A204.1 (cell line): Measurements from ENCODE around the gene TBC1D30.

Experiments used
- FAIRE-seq: peaks from 2 replicates; lab custom pipeline; 2012; peaks lifted over from hg19 to GRCh38; lab: Jason Lieb, UNC

The TBC1D30 gene

DNA sequence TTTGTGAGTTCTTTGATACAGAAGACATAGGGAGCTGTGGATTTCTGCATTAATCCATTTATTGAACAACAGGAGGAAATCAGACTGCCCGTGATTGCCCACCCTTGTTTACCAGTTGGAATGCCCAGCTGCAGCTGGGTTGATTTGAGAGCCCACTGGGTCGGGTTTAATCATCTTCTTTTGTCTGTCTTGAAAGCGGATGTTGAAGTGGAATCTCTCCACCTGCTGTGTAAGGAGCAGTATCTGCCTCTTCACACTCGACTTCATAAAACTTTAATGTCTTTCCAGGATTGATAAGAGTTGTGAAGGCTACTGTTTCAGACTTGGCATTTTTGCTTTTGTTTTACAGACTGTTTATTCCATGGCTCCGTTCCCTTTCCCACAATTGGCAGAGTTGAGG is 39.9 kb downstream of the TBC1D30 start:
- FAIRE-seq: no peak

DNA sequence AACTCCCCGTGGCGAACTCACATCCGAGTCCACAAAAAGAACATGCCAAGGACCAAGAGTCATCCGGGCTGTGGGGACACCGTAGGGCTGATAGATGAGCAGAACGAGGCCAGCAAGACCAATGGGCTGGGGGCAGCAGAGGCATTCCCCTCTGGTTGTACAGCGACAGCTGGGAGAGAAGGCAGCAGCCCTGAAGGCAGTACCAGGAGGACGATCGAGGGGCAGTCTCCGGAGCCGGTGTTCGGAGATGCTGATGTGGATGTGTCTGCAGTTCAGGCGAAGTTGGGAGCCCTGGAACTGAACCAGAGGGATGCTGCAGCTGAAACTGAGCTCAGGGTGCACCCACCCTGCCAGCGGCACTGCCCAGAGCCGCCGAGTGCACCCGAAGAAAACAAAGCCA is 50.7 kb downstream of the TBC1D30 start:
- FAIRE-seq: no peak

DNA sequence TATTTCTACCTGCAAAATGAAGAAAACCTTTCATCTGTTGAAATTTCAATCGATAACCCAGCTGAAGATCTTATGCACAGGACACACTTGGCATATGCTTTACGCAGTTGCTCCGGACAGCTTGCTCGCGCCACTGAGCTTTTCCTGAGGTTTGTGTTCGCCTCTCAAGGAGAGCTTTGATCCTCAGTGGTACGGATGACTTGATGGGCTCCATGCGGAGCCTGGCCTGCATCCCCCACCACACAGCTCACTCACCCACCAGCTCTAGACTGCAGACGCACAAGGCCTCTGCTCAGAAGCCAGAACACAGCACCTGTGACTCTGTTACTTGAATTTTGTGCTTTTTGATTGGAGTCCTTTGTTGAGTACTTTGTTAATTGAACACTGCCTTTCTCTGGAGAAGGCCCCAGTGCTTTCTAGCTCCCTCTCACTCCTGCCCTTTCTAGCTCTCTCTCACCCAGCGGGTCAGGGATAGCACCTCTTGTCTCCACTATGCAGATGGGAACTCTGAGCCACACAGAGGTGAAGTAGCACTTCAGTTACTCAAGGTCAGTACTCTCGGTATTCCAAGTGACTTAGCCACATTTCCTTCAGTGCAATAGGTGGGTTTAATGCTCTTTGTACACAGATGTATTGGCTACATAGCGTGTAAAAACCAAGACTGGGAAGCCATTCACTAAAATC is 52.1 kb downstream of the TBC1D30 start:
- FAIRE-seq: no peak

DNA sequence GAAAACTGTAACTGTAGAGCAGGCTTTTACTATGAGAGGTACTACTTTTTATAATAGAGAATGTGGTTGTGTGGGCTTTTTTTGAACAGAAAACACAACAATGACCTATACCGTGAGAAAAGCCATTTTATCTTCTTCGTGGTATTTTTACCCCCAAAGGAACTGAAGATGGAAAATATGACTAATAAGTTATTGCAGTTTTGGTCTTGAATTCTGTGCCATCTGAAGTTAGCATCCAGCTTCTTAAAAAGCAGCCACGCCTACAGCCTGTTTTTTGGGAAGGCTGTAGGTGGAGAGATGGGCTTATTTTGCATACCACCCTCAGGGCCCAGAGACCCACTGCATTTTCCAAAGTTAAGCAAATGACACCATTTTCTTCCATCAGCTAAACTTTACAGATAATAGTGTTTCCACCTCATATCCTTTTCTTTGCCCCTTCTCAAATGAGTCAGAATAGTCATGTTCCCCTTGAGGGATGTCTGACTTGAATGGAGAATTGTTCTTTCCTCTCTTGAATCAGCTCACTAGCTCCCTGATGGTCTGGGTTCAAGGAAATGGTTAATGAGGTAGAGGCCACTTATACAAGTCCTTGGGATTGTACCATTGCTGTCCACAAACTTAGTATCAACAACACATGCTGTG is 53.0 kb downstream of the TBC1D30 start:
- FAIRE-seq: no peak

DNA sequence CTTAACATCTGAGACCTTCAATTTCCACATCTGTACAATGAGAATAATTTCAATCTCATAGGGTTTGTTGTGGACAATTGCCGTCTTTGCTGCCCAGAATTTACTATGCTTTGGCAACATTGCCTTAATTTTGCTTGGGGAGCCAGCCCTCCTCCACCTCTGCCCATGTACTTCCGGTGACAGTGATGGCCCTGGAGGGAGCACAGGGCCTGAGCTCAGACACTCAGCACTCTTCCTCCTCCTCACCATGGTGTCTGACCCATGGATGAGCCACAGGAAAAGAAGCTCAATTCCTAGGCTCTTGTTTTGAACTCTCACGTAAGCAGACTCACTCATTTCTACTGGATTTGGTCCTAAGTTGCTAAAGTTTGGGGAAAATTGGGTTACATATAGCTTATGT is 58.2 kb downstream of the TBC1D30 start:
- FAIRE-seq: no peak

DNA sequence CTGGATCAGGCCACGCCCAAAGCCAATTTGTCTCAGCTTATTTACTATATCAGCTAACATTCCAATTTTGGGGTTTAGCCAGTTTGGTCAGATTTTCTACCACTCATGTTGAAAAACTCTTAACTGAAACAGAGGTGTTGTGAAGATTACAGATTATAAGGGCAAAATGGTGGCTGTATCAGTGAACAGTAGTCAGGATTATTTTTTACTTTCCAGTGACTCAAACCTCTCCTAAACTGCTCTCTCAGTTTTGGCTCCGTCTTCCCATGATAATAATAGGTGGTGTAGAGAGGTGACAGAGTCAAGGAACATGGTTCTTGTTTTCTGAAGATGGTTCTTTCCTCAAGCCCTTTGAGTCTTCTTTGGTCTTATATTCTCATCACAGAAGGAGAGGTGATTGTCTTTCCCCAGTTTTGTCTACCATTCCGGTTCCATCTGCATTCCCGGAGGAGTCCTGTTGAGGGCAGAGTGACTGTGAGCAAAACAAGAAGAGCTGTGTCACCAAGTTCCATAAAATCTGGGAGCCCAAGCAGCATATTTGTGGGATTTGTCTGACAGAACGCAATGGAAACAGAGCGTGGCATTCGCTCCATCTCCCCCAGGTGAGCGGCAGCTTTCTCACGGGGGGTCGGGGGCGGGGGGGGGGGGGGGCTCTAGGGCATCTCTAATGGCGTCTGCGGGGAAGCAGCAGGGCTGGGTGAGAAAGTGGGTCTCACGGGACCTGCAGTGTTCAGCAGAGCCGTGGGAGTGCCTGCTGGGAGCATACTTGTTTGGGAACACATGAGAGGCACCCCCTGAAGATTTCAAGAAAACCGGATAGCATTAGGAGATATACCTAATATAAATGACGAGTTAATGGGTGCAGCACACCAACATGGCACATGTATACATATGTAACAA is 59.1 kb downstream of the TBC1D30 start:
- no peak for FAIRE-seq

DNA sequence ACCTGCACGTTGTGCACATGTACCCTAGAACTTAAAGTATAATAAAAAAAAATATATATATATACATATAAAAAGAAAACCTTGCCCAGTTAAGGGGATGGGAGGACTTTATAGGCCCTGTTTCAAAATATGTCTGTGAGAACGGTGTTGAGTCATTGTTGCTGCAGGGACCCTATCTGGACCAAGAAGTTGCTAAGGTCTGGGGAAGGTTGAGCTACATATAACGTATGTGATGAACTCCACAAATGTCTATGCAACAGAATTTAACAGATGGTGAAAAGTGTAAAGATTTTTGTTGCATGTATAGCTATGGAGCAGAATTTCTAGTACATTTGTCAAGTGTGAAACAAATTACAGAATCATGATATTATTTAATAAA is 59.7 kb downstream of the TBC1D30 start:
- no peak for FAIRE-seq

DNA sequence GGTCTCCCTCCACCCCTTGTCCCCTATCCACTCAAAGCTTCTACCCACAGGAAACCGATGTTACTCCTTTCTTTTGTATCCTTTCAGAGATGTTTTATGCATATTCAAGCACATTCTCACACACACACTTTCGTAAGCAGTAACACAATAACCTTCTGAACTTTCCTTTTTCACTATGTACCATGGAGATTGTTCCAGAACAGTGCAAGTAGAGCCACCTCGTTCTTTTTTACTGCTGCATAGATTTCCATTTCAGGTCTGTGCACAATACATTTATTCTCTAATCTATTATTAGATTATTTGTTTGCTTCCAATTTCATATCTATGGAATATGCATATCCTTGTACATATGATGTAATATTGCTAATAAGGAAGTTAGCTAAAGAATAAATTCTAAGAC is 60.3 kb downstream of the TBC1D30 start:
- no peak for FAIRE-seq

DNA sequence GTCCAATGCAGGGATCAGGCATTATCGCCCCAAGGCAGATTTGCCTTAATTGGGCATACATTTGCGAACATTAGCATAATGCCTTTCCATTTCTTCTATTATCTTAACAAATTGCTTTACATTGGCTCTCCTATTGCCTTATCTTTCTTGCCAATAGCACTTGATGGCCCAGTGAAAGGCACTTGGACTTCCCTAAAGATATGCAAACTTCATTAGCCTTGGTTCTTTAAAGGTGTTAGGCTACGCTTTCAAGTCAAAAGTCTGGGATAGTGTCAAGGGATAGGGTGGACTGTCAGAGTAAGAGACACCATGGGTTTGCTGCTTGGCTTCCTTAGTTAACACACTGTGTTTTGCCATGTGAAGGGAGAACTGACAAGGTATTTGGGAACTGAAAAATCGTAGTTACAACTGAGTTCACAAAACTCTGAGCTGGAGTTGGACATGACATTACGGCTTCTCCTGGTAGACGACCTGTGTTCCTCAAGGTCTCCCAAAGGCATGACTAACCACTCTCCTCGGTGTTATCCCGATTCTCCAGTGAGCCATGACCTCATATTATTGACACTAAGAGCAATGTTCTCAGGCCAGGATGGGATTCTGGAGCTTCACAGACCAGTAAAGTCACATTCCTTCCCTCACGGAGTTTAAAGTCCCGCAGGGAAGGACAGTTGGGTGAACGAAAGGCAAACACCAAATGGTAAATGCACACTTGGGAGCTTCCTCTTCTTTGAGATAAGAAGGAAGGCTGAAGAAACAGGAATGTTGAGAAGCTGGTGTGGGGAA is 65.2 kb downstream of the TBC1D30 start:
- FAIRE-seq: no peak

DNA sequence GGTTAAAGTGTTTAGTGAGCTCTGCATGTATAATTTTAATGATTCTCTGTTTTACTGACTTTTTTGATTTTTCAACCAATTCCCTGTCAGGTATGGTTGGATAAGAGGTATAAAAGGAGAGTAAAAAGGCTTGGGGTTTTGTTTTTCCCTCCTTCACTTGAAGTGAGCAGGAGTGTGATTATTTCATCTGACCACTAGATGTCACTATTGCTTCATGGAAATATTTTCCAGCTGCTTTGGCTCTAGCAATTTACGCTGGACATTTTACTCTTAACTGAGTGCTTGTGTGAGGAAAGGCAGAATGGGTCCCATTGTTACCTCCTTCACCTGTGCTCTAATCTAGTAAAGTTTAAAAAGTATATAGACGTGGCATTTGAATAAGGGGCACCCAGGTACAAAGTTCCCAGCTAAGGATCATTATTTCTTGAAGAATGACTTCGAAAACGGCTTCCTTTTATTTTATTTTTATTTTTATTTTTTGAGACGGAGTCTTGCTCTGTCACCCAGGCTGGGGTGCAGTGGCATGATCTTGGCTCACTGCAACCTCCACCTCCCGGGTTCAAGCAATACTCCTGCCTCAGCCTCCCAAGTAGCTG is 66.5 kb downstream of the TBC1D30 start:
- FAIRE-seq: peak; percentile 92

DNA sequence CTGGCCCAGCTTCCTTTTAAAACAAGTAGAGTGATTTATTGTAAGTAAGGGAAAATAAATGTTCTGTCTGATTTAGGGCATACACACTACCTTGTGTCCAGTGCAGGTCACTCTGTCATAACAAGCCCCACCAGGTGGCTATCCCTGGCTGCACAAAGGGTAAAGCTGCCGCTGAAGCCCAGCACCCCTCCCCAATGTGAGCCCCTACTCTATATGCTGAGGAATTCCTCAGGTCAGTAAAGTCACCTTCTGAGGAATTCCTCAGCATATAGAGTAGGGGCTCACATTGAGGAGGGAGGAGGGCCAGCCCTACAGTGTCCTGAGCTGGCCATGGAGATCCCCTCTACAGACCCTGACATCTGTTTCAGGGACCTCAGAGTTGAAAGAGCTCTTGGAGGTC is 67.2 kb downstream of the TBC1D30 start:
- FAIRE-seq: no peak

DNA sequence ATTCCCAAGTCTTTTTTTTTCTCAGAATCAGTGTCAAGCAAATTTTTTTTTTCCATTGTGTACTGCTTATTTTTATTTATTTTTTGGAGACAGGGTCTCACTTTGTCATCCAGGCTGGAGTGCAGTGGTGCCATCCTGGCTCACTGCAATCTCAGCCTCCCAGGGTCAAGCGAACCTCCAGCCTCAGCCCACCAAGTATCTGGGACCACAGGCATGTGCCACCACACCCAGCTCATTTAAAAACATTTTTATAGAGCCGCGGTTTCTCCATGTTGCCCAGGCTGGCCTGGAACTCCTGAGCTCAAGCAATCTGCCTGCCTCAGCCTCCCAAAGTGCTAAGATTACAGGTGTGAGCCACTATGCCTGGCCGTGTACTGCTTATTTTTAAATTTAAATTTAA is 68.1 kb downstream of the TBC1D30 start:
- FAIRE-seq: no peak

DNA sequence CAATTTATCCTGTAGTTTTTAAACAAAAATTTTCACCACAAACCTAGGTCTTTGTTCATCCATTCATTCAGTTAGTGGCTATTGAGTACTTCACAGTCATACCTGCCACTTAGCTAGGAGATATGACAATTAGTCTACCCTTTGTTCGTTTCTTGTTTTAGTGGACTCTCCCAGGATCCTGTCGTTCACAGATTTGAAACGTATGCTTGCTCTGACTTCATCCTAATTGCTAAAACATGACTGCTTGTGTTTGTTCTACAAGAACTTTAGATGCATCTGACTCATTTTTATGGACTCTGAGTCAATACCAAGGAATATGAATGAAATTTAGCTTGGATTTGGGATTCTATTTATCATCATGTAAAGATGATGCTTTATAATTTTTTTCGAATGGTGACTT is 69.5 kb downstream of the TBC1D30 start:
- FAIRE-seq: no peak

DNA sequence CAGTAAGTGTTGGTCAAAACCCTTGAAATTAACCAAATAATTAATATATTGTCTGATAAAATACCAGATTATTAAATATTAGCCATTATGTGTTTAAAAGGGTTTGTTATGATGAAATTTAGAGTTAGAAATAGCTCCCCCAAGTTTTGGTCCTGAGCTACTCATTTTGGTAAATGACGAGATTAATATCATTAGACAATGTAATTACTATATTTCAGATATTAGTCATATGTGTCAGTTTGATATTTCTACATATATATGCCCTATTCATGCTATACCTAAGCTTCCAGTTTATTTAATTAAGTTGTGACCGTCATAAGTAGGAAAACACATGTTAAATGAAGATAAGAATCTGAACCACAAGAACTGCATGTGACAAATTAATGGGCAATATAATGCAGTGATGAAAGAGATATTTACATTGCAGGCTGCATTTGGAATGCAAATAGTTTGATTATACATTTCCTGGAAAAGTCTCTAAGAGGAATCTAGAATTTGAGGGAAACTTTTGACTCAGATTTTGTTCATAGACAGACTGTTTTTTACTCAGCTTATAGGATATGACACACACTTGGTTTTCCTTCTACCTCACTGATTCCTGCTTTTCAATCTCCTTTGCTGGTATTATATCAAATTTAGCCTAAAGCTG is 70.5 kb downstream of the TBC1D30 start:
- no peak for FAIRE-seq

DNA sequence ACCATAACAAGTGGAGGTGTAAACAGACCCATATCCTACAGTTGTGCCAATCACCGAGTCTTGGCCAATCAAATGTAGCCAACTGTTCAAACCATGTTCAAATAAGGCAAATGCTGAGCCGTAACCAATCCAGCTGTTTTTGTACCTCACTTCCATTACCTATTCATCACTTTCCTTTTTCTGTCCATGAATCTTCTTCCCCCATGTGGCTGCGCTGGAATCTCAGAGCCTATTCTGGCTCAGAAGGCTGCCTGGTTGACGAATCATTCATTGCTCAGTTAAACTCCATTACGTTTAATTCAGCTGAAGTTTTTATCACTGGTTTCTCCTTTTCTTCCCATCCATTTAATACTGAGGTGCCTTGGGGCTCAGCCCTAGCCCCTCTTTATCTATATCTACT is 71.1 kb downstream of the TBC1D30 start:
- no peak for FAIRE-seq

DNA sequence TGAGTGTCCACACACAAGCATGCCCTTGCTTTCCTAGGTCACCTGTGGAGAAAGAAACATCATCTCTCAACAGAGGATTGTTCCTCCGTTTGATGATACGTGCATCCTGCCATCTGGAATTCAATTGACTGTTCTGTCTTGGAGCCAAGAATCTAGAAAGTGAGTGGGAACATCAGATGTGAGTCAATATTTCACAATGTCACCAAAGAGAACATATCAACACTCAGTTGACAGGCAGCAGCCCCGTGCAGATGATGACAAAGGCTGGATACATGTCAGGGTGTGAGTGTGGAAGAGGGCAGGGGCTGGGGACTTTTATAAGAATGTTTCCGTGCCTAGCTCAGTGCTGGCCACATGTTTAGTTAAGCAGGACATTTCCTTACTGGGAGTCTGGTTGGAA is 76.1 kb downstream of the TBC1D30 start:
- no peak for FAIRE-seq

DNA sequence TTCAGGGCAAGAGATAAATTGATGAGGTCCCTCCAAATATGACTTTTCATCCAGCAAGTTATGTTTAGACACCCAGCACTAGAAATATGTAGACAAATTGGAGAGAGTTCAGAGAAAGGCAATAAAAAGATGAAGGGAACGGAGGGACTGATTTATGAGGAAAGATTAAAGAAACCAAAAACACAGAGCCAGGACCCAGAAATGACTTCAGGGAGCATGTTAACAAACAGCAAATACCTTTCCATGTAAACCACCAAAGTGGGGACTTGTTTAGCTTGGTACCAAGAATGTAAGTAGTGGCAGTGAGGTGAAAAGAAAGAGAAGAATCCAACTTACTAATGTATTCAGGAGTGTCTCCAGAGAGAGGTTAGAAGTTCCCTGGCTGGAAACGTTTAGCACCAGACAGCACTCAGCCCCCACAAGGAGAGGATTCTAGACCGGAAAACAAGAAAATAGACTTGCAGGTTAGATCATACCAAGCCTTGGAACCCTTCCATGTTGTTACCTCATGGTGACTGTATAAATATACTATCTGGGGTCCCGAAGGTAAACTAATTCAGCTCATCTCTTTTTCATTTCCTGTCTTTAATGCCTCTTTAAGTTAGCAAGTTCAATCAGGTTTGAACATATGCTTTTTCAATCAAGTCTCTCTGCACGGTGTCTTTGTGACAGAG is 79.2 kb downstream of the TBC1D30 start:
- no peak for FAIRE-seq

DNA sequence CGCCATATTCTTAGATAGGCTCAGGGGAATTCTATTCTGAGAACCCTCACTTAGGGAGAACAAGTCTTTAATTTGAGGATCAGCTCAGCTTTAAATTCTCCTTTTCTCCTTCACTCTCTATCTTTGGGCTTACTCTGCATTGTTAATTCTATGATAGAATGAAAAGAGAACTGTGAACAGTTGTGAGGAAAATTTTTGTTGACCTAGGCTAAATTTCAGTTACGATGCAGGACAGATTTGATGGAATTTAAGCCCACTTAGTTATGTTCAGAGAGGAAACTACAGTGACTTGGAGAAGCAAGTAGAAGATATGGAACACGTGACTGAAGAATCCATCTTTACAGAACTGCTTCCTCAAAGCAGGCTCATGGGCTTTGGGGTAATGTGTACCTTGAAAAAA is 82.7 kb downstream of the TBC1D30 start:
- no peak for FAIRE-seq

DNA sequence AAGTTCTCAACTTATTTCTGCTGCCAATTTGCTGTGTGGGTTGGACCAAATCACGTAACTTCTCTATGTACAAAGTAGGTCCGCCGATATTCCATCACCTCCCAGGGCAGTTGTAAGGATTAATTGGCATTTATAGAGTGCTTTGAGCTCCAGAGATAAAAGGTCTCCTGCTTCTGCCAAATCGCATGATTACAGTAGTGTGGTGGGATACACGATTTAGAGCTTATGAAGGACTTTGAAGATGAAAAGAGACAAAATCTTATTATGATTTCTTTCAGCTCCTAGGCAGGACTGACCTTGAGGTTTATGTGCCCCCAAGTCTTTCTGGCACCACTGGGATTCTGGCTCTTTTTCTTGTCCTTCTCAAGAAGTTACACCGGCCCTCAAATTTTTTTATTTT is 84.7 kb downstream of the TBC1D30 start:
- no peak for FAIRE-seq

DNA sequence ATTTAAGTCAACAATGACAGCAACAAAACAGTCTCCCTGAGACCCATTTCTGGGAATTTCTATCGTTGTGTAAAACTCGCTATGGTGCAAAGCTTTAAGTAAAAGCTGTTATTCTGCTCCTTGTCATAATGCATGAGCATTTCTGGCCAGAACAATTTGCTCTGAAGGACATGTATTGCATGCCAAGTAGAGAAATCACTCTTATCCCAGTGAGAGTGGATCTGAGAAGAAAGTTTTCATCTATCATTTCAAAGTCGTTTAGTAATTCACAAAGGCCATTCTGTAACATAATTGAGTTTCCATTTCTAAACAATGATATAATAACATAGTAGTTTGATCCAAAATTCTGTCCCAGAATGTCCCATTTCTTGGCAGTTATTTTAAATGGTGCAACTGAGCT is 86.6 kb downstream of the TBC1D30 start:
- FAIRE-seq: no peak

DNA sequence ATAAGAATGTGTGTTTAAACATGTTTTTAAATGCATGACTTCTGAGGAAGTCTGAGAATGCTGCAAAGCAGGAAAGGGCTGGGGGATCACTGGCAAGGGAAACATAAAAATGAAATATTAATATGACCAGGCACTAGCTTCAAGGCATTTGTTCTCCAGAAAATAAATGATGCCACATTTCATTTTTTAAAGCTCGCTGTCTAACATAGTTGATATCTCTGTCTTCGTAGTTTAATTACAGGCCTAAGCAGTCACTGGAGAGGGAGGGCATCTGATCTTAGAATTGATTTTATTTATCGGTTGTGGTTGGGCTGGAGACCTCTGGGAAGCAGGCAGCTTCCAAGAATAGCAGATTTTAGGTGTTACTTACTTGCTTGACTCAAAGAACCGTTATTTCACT is 87.5 kb downstream of the TBC1D30 start:
- no peak for FAIRE-seq
